HCT116 (cell line): ENCODE results near the gene CYP2U1.

Experiments used
- CTCF ChIP-seq, 3 experiments: fragments of 200-600 bp in 1 of 3; sonication (generic) in 1 of 3; IDR thresholded peaks in 2 of 3; conservative IDR thresholded peaks in 1 of 3; 2 replicates each; pipeline ENCODE4 v1.5.1; 2012 to 2017; ENCODE audit warnings: low read depth in 2 of 3, low read length in 2 of 3, antibody characterized with exemption in 1 of 3, borderline replicate concordance in 1 of 3, control low read depth in 1 of 3, mild to moderate bottlenecking in 1 of 3, mixed read lengths in 1 of 3, mixed run types in 1 of 3, moderate library complexity in 1 of 3; ENCODE audit not compliant: insufficient read depth in 1 of 3
- ELF1 ChIP-seq: IDR thresholded peaks from 2 replicates; pipeline ENCODE4 v1.6.1; 2012; ENCODE audit warnings: low read depth, borderline replicate concordance
- POLR2A ChIP-seq: IDR thresholded peaks from 2 replicates; pipeline ENCODE4 v1.7.0; 2011; ENCODE audit warnings: borderline replicate concordance; ENCODE audit not compliant: insufficient read depth, insufficient read length; ENCODE audit errors: extremely low read depth
- POLR2AphosphoS5 ChIP-seq: IDR thresholded peaks from 2 replicates; pipeline ENCODE4 v1.6.1; 2011; ENCODE audit warnings: mild to moderate bottlenecking, low read depth, low read length, moderate library complexity
- SP1 ChIP-seq: IDR thresholded peaks from 2 replicates; pipeline ENCODE4 v1.6.1; 2012; ENCODE audit warnings: low read depth

GRCh38 chr4:107896158-107896645 lies 35.1 kb upstream of the CYP2U1 start:
- TF ChIP-seq CTCF (IDR thresholded peaks at IDR 0.05 in 2 of 3, conservative IDR thresholded peaks at IDR 0.05 in 1 of 3; ENCODE audit: borderline replicate concordance in 1 of 3, insufficient read depth in 1 of 3, low read depth in 2 of 3, low read length in 2 of 3) = no peak
- peak; percentile 86 for TF ChIP-seq SP1
- TF ChIP-seq POLR2AphosphoS5 = no peak; the same call in 1 of the 2 replicates
- TF ChIP-seq ELF1 = peak; percentile 22; the same call in 1 of the 2 replicates
- TF ChIP-seq POLR2A = no peak
